HL-60/S4 (cell line): ENCODE results near the gene AMY2B.
"Not testable (repeated sequence)": the region's sequence is repeated elsewhere in the genome, so short reads cannot be mapped to it uniquely, and the experiment has no call there.

ENCODE experiments used
- in situ Hi-C: fragments of 300-500 bp; cut with MboI; formaldehyde crosslinking; loops from 2 replicates; pipeline ENCODE4 v1.14.3; 2022; ENCODE audit warnings: low sequenced_read_pairs

The AMY2B gene

DNA sequence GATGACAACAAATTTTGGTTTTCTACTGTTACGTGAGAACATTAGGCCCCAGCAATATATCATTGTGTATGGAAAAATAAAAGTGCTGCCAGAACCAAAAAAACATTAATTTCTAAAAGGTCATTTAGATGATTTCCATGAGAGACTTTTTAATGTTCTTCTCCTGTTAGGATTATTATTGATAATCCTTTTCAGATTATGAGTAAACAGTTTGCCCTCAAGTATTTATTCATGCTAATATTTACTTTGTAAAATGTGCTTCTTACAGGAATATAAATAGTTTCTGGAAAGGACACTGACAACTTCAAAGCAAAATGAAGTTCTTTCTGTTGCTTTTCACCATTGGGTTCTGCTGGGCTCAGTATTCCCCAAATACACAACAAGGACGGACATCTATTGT lies at the start of gene AMY2B:
TSS of gene AMY2B (plus strand) at position 301 of the 400 bp plus-strand sequence. CDS start at position 315, 14 bp downstream.
- in situ Hi-C loops, result not testable (repeated sequence)

DNA sequence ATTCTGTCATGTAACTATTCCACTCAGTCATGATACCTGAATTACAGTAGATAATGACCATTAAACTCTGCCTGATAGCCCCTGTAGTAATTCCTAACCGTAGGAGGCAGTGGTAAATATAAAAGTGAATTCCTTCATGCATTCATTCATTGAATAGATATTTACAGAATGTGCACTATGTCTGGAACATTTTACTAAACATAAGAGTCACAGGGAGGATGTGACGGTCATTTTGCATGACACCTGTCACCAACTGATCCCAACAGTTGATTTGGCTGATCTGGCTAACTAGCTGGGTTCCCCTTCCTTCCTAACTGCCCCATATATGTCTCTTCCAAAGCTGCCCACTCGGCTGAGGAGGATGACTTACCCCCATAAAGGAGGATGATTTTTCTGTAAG lies 48.0 kb upstream of the AMY2B start:
- in situ Hi-C loops, result no loop called here

DNA sequence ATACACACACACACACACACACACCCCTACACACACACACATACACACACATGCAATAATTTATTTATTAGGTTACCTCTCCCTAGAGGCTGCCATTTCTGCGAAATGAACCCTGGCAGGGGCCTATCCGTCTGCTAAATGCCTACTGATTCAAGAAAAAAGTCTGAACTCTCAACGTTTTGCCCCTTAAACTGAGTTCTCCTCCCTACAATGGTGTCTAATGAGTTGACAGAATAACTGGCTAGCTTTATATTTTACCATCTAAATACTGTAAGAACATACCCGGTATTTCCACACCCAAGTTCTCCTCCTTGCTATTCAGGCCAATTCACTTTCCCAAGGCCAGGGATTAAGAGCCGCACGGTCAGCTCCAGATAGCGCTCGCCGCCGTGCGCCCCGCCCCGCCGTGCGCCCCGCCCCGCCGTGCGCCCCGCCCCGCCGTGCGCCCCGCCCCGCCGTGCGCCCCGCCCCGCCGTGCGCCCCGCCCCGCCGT lies 46.2 kb upstream of the AMY2B start:
- in situ Hi-C loops, result no loop called here

GRCh38 chr1:103525607-103526507 lies 45.5 kb upstream of the AMY2B start, which contains the start of gene RNPC3:
RNPC3 (plus strand) TSS chr1:103525699; CDS start chr1:103526071, 372 bp downstream.
- in situ Hi-C loops, result no loop called here

DNA sequence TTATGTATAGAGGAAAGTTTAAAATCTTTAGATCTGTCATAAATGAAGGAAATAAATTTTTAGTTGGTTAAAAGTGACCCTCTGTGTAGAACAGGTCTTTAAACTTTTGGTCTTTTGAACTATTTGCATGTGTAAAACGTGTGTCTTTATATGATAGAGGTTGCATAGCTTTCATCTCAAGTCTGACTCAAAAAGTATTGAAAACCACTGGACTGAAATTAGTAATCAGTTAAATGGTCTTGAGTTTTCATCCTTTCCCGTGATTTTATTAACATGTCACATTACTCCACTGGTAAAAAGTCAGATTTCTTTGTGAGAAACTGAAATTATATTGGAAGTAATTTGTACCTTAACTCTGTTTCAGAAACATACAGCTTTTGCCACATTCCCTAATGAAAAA lies 44.1 kb upstream of the AMY2B start:
- in situ Hi-C loops, result no loop called here

DNA sequence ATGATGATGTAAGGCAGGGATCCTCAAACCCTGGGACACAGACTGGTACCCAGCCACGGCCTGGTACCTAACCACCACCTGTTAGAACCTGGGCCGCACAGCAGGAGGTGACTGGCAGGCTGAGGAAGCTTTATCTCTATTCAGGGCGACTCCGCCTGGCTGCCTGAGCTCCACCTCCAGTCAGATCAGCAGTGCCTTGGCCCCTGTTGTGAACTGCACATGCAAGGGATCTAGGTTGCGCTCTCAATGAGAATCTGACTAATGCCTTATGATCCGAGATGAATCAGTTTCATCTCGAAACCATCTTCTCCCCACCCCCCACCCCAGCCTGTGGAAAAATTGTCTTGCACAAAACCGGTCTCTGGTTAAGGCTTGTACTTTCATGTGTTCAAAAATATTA lies 41.6 kb upstream of the AMY2B start:
- in situ Hi-C loops, result no loop called here

DNA sequence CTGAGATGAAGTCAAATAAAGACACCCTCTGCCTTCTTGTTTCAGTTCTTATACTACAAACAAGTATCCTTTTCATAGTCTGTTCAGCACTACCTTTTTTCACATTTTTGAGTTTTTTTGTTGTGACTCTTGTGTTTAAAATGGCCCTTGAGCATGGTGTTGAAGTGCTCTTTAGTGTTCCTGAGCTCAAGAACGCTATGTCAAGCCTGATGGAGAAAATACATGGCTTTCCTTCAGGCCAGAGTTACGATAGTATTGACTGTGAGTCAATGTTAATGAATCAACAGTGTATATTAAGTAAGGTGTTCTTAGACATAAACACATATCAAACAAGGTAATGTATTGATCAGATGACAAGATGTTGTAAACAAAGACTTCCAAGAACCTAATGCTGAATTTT lies 33.2 kb upstream of the AMY2B start:
- in situ Hi-C loops, result no loop called here

DNA sequence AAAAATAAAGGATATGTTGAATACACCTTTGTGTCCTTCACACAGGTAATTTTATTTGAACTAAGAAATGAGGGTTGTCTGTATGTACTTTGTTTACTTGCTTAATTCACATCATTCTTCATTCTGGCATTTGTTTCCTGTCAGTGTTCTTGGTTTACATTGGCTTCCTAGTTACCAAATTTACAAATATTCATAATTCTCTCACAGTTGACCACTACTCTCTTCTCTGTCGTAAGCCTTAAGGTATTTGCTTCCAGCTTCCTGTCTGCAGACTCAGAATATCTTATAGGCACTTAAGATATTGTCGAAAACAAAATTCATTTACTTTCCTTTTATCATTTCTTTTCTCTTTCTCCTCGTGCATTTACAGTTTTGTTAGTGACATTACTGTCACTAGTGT lies 30.0 kb upstream of the AMY2B start:
- in situ Hi-C loops, result no loop called here

DNA sequence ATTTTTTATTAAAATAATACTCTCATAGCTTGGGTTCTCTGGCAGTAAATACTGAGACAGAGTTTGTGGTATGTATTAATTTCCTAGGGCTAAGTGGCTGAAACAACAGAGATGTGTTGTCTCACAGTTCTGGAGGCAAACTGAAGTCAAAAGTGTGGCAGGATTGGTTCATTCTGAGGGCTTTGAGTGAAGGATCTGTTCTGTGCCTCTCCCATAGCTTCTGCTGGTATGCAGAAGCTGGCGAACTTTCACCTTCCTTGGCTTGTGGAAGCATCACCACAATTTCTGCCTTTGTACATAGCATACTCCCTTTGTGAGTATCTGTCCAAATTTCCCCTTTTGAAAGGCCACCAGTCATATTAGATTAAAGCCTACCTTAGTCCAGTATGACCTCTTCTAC lies 24.9 kb upstream of the AMY2B start:
- in situ Hi-C loops, result no loop called here

GRCh38 chr1:103547840-103548239 lies 23.5 kb upstream of the AMY2B start:
- in situ Hi-C loops, result no loop called here

DNA sequence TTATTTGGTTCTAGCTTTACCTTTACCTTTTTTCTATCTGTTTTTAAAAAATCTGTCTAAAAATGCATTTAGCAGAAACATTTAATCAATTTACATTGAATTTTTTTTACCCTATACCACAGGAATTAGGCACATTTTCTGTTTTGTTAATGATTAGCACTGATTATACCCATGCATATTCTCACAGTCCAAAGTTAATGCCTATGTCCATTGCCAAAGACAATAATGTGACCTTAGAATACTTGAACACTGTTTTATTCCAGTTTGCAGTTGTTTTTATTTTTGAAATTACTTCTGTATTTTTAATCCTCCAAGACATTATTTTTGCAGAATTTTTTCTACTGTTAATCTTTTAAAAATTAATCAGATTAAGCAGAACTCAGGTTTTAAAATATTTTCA lies 11.0 kb upstream of the AMY2B start:
- in situ Hi-C loops, result no loop called here

DNA sequence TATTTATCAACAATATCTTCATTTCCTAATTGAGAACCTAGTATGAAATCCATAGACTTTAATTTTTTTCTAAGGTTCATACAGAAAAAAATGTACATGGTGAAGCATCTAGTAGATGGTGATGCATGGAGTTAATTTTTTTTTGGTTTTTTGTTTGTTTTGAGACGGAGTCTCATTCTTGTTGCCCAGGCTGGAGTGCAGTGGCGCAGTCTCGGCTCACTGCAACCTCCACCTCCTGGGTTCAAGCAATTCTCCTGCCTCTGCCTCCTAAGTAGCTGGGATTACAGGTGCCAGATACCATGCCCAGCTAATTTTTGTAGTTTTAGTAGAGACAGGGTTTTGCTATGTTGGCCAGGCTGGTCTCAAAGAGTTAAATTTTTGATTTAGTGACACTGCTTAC lies 10.3 kb upstream of the AMY2B start:
- in situ Hi-C loops, result not testable (repeated sequence)

DNA sequence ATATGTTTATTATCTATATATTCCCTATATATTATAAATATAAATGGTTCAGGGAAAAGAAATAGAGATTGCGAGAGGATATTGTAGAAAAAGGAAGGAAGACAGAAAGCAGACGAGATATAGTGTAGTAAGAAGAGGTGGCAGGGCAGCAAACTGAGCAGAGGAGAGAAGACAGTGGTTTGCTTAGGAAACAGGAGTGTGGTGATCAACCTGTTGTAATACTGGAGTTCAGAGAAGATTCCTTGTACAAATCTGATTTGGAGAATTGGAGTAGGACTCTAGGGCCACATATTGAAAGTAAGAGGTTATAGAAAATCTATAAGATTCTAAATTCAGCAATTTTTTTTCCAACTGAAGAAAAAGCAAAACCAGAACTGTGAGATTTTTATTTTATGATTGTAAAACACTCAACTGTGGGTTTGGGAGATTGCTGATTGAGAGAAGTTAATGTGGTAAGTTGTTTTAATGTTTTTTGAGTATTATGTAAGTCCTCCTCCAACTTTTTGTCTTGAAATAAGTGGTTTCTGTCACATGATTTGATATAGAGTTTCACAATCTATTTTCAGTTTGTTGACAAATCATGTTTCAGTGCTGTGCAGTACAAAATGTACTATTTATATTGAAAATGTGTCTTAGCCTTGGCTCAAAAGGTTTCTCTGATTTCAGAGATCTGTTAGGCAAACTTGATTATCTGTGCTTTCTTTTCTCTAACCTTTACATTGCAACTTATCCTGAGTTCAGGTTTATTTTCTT lies 9.6 kb upstream of the AMY2B start:
- in situ Hi-C loops, result no loop called here

DNA sequence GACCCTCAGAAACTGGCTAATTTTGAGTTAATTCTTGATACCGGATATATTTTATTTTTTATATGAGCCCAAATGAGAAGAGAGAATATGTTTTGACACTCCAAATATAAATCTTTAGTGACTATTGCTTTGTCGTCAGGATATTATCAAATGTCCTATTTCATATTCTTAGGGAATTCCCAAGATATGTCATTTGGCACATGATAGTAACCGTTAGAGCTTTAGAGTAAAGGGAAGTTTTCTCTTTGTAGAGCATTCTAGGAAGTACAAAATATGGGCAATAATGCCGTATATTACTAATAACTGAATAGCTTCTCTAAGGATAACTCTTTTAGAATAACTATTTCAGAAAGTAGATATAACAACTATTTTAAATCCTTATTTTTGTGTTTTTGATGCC lies 8.3 kb upstream of the AMY2B start:
- in situ Hi-C loops, result no loop called here

DNA sequence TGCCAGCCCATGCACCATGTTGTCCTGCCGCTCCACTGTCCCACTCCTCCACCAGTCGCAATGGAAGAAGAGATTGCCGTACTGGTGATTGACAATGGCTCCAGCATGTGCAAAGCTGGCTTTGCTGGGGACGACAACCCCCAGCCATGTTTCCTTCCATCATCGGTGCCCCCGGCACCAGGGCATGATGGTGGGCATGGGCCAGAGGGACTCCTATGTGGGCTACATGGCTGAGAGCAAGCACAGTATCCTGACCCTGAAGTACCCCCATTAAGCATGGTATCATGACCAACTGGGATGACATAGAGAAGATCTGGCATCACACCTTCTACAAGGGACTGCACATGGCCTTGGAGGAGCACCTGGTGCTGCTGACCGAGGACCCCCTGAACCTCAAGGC lies 1.9 kb upstream of the AMY2B start:
- in situ Hi-C loops, result no loop called here

GRCh38 chr1:103576065-103576464 lies 4.7 kb downstream of the AMY2B start:
- in situ Hi-C loops, result no loop called here

- in situ Hi-C loops, result not testable (repeated sequence)
Measured at GRCh38 chr1:103576784-103577183, 5.4 kb downstream of the AMY2B start.

DNA sequence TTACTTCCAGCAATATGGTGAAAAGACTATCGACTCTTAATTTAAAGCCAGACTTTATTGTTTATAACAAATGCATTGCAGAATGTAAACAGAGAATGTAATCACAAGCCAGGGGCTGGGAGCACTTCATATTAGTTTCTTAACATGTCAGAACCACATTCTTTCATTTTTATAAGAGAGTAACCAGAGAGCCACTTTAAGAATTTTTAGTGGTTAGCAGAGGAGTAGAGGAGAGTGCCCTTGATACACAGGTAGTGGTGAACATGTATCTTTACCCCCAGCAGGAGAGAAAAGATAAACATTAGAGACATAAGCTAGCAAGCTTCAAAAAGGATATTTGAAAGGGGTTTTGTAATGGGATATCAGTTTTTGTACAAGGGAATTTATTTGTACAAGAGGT lies 11.1 kb downstream of the AMY2B start:
- in situ Hi-C loops, result no loop called here

DNA sequence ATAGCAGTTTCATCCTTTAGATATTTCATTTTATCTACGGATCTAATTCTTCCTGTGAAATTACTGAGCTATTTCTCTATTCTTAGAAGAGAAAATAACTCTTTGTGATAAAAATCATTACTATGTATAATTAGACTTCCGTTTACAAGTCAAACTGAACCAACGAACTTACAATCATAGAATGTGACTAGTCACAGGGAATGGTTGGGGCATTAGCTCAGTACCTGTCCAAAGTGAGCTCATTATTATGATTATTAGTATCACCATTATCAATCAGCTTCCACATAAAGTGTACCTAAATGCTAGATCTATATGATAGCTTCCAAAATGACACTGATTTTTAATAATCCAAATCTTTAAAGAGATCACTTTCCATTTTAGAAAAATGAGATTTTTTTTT lies 12.5 kb downstream of the AMY2B start:
- in situ Hi-C loops, result no loop called here

DNA sequence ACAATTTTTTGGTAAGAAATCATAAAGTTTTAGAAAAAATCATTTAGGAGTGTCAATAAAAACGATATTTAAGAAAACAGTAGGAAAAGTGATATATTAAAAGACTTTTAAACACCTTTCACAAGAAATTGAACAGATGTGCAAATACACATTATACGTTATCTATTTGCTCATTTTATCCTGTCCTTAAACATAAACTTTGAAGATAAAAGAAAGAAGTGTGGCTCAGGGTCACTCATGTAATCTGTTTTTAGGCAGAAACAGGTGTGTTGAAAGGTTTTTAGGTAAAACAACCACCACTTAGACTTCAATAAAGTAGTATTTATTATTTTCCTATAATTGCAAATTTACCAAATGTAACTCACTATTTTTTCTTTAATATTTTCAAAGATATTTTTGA lies 13.1 kb downstream of the AMY2B start:
- in situ Hi-C loops, result no loop called here

DNA sequence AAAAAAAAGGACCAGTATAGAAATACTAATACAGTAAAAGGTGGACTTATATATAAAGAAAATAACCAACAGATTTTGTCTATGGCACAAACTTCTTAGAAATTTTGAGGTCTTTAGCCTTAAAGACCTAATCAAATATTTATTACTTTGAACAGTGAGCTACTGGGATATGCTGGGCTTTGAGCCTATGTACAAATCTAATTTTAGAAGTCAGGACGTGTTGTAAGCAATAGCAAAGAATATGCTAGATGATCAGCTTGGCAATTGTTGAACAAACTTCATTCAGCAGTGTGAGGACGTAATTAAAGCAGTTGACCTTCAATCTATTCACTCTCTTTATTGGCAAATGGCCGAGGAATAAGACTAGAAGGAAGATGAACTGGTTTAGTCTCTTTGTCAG lies 31.4 kb downstream of the AMY2B start:
- in situ Hi-C loops, result not testable (repeated sequence)

DNA sequence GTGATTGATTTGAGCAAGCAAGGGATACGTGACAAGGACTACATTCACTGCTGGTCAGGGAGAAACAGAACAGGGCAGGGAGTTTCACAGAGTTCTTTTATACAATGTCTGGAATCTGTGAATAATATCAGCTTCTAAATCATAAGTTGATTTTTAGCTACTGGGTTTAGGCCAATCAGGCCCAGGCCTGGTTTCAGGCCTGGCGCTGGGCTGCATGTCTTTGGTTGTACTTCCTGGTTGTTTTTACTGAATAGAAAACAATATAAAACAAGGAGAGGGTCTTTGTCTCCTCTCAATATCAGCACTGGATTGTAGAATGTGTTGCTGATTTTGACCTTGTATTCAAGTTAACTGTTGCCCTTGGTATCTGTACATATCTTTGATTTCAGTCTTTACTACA lies 45.0 kb downstream of the AMY2B start:
- in situ Hi-C loops, result no loop called here
